ENCODE measurements around the gene C22orf39.

C22orf39 gene

GRCh38 chr22:19424186-19424500 is 23.4 kb downstream of the C22orf39 start:
- DNase-seq, result peak in 1 of 2 donors; percentile 30

- DNase-seq, result no peak
Observed at GRCh38 chr22:19422440-19423301, 24.8 kb downstream of the C22orf39 start.

GRCh38 chr22:19420321-19420720 is 27.2 kb downstream of the C22orf39 start:
- DNase-seq, result no peak

GRCh38 chr22:19419464-19420178 is 27.9 kb downstream of the C22orf39 start:
- no peak for DNase-seq

GRCh38 chr22:19419086-19419463 is 28.4 kb downstream of the C22orf39 start:
- DNase-seq, result peak; percentile 48 to 50

- DNase-seq, result no peak
Observed at GRCh38 chr22:19412923-19413322, 34.6 kb downstream of the C22orf39 start.

GRCh38 chr22:19412478-19412877 is 35.0 kb downstream of the C22orf39 start:
- no peak for DNase-seq

- no peak for DNase-seq
Observed at GRCh38 chr22:19411690-19412045, 35.8 kb downstream of the C22orf39 start.

- no peak for DNase-seq
Observed at GRCh38 chr22:19410941-19411689, 36.4 kb downstream of the C22orf39 start.

GRCh38 chr22:19407649-19408606 is 39.6 kb downstream of the C22orf39 start:
- DNase-seq, result no peak

GRCh38 chr22:19406846-19407245 is 40.7 kb downstream of the C22orf39 start:
- no peak for DNase-seq

- DNase-seq, result no peak
Observed at GRCh38 chr22:19406281-19406811, 41.2 kb downstream of the C22orf39 start.

- no peak for DNase-seq
Observed at GRCh38 chr22:19405652-19406051, 41.9 kb downstream of the C22orf39 start.

- no peak for DNase-seq
Observed at GRCh38 chr22:19405133-19405532, 42.4 kb downstream of the C22orf39 start.

- no peak for DNase-seq
Observed at GRCh38 chr22:19404676-19405075, 42.8 kb downstream of the C22orf39 start.

- no peak for DNase-seq
Observed at GRCh38 chr22:19402642-19403191, 44.8 kb downstream of the C22orf39 start.

- DNase-seq, result no peak
Observed at GRCh38 chr22:19401483-19401882, 46.0 kb downstream of the C22orf39 start.

- DNase-seq, result no peak
Observed at GRCh38 chr22:19400881-19401280, 46.6 kb downstream of the C22orf39 start.

- no peak for DNase-seq
Observed at GRCh38 chr22:19398652-19399051, 48.9 kb downstream of the C22orf39 start.

- DNase-seq, result no peak
Observed at GRCh38 chr22:19398206-19398605, 49.3 kb downstream of the C22orf39 start.

- DNase-seq, result no peak
Observed at GRCh38 chr22:19397734-19398104, 49.8 kb downstream of the C22orf39 start.

All from inflammatory macrophage treated with lipopolysaccharide for 1 hour (primary cell).